SK-N-SH (cell line): ENCODE data around the gene SSTR3. TPM values are rescaled to one million over a fixed set of nuclear protein-coding genes. Genes with fewer than 3 reads are reported as not detected.

ENCODE experiments used
- CTCF ChIA-PET: fragments of 300-600, 350-600 bp; formaldehyde crosslinking; extraction: SDS; loops from one replicate; lab custom pipeline; 2021; lab: Yijun Ruan, JAX
- POLR2A ChIA-PET: fragments of 350-600 bp; sonication (Branson Sonifier 250); formaldehyde crosslinking; extraction: SDS; loops from one replicate; lab custom pipeline; 2020; ENCODE audit warnings: antibody characterized with exemption, inconsistent platforms; lab: Yijun Ruan, JAX
- DNase-seq: peaks from one replicate; pipeline ENCODE4 v3.0.0; 2012
- H2AFZ ChIP-seq: fragments of 200-600 bp; sonication (generic); 2 replicates; pipeline ENCODE4 v1.8.1; 2016; ENCODE audit warnings: antibody characterized with exemption, mild to moderate bottlenecking, low read depth
- H3F3A ChIP-seq: fragments of 200-600 bp; sonication (generic); replicated peaks from 2 replicates; pipeline ENCODE3; 2016; ENCODE audit warnings: antibody characterized with exemption, mild to moderate bottlenecking; ENCODE audit not compliant: insufficient read depth
- H3K27ac ChIP-seq, 2 experiments: fragments of 200-500 bp in 1 of 2; fragments of 200-600 bp in 1 of 2; sonication (Bioruptor generic) in 1 of 2; sonication (generic), shearing (Covaris generic) in 1 of 2; 2 replicates each; pipeline versions ENCODE4 v1.5.1 to v1.6.1; 2014 to 2016; ENCODE audit warnings: low read depth in 2 of 2, inconsistent platforms in 1 of 2, low read length in 1 of 2, mild to moderate bottlenecking in 1 of 2, mixed read lengths in 1 of 2
- H3K27me3 ChIP-seq: fragments of 200-600 bp; sonication (generic), shearing (Covaris generic); 2 replicates; pipeline ENCODE4 v1.6.1; 2016; ENCODE audit warnings: mixed run types; ENCODE audit not compliant: insufficient read depth
- H3K36me3 ChIP-seq, 2 experiments: fragments of 200-500 bp in 1 of 2; fragments of 200-600 bp in 1 of 2; sonication (Bioruptor generic) in 1 of 2; sonication (generic) in 1 of 2; replicated peaks in 1 of 2; 2 replicates each; pipeline versions ENCODE3 to v1.5.1; 2014 to 2016; ENCODE audit warnings: low read length in 1 of 2, mild to moderate bottlenecking in 1 of 2; ENCODE audit not compliant: insufficient read depth in 2 of 2, control insufficient read depth in 1 of 2
- H3K4me1 ChIP-seq, 2 experiments: fragments of 200-500 bp in 1 of 2; fragments of 200-600 bp in 1 of 2; sonication (Bioruptor generic) in 1 of 2; sonication (generic), shearing (Covaris generic) in 1 of 2; 2 replicates each; pipeline versions ENCODE4 v1.5.1 to v1.6.1; 2014 to 2016; ENCODE audit warnings: low read depth in 1 of 2, low read length in 1 of 2, mixed run types in 1 of 2; ENCODE audit not compliant: insufficient read depth in 2 of 2, control insufficient read depth in 1 of 2
- H3K4me2 ChIP-seq: fragments of 200-600 bp; sonication (generic), shearing (Covaris generic); 2 replicates; pipeline ENCODE4 v1.6.1; 2017; ENCODE audit warnings: mixed run types
- H3K4me3 ChIP-seq, 2 experiments: fragments of 200-500 bp in 1 of 2; fragments of 200-600 bp in 1 of 2; sonication (Bioruptor generic) in 1 of 2; sonication (generic), shearing (Covaris generic) in 1 of 2; 2 replicates each; pipeline versions ENCODE4 v1.5.1 to v1.8.1; 2014 to 2016; ENCODE audit warnings: low read depth in 2 of 2, inconsistent platforms in 1 of 2, low read length in 1 of 2, mild to moderate bottlenecking in 1 of 2, mixed read lengths in 1 of 2, moderate library complexity in 1 of 2
- H3K79me2 ChIP-seq: fragments of 200-600 bp; sonication (generic); 2 replicates; pipeline ENCODE4 v1.8.1; 2017; ENCODE audit warnings: mild to moderate bottlenecking; ENCODE audit not compliant: insufficient read depth
- H3K9ac ChIP-seq: fragments of 200-600 bp; sonication (generic); 2 replicates; pipeline ENCODE4 v1.6.1; 2017; ENCODE audit warnings: mixed run types
- H3K9me2 ChIP-seq: fragments of 200-600 bp; sonication (generic); 2 replicates; pipeline ENCODE4 v1.6.1; 2017; ENCODE audit warnings: mixed run types
- H3K9me3 ChIP-seq: fragments of 200-600 bp; sonication (generic); 2 replicates; pipeline ENCODE4 v1.6.1; 2017; ENCODE audit warnings: mixed run types, mild to moderate bottlenecking, moderate library complexity
- H4K20me1 ChIP-seq: fragments of 200-600 bp; sonication (generic); 2 replicates; pipeline ENCODE4 v1.6.1; 2017; ENCODE audit warnings: mild to moderate bottlenecking, mixed run types; ENCODE audit not compliant: insufficient read depth
- CTCF ChIP-seq: fragments of 200-600 bp; sonication (generic); IDR thresholded peaks from 2 replicates; pipeline ENCODE4 v1.6.1; 2017; ENCODE audit warnings: antibody characterized with exemption, mild to moderate bottlenecking, moderate library complexity
- FOSL2 ChIP-seq: IDR thresholded peaks from 2 replicates; pipeline ENCODE4 v1.4.0; 2012; ENCODE audit warnings: low read depth, mild to moderate bottlenecking, moderate library complexity, borderline replicate concordance
- FOXM1 ChIP-seq: IDR thresholded peaks from 2 replicates; pipeline ENCODE4 v1.4.0; 2012; ENCODE audit warnings: low read depth, mild to moderate bottlenecking
- RAD21 ChIP-seq: IDR thresholded peaks from 2 replicates; pipeline ENCODE4 v1.6.1; 2012; ENCODE audit warnings: mild to moderate bottlenecking, low read length
- RCOR1 ChIP-seq: fragments of 150-350 bp; IDR thresholded peaks from 2 replicates; pipeline ENCODE4 v1.6.1; 2017; ENCODE audit warnings: antibody characterized with exemption, low read length
- SIN3A ChIP-seq: IDR thresholded peaks from 2 replicates; pipeline ENCODE4 v1.6.1; 2012; ENCODE audit warnings: low read depth, mild to moderate bottlenecking, low read length, moderate library complexity, borderline replicate concordance
- SMC3 ChIP-seq: IDR thresholded peaks from 2 replicates; pipeline ENCODE4 v1.6.1; 2012; ENCODE audit warnings: low read depth, low read length, improper control_type of control experiment
- TCF12 ChIP-seq: IDR thresholded peaks from 2 replicates; pipeline ENCODE4 v1.4.0; 2012
- whole genome bisulfite sequencing: methylation state at CpG from one replicate; pipeline ENCODE4 v1.1.6; 2017; ENCODE audit warnings: low lambda C conversion rate; 5-methylcytosine and 5-hydroxymethylcytosine counted together
- polyA plus RNA-seq, 3 experiments: library from polyadenylated mRNA; depleted of rRNA; stranded (reverse); fragments of >200 nt; gene quantifications; 2 replicates each; pipeline ENCODE4 v1.2.3, GENCODE V29; 2012
- TF ChIP-seq, protein P1 (sequence below): fragments of 150-350 bp; IDR thresholded peaks from 2 replicates; pipeline ENCODE4 v1.6.1; 2017; ENCODE audit warnings: antibody characterized with exemption, low read length, low read depth, borderline replicate concordance

The SSTR3 gene
- 0.02 TPM in 1 of 2 replicates, not detected in the other for polyA plus RNA-seq (2012; rRNA removed)
- polyA plus RNA-seq (2012; cell fraction: cytosol; rRNA removed): 0.03 TPM in 2 replicates
- polyA plus RNA-seq (2012; cell fraction: nucleus; rRNA removed): 0.01 and 0.04 TPM in 2 replicates

- Histone ChIP-seq H3K9me2 (no peaks in the 10 kb centered on the region), H3K27ac (no peak within 1 kb of the TSS), H4K20me1 (no peaks in the 10 kb centered on the region), H3F3A (no peaks in the 10 kb centered on the region), H3K4me1 (peaks cover 0 to 10% of the 10 kb centered on the region in 2 experiments; a peak in 1 of 4 replicates), H3K4me3 (no peak within 1 kb of the TSS), H2AFZ (no peak within 1 kb of the TSS), H3K27me3 (no peaks in the 10 kb centered on the region; the same call in 1 of the 2 replicates), H3K9me3 (no peaks in the 10 kb centered on the region), H3K79me2 (no peaks in the 10 kb centered on the region), H3K36me3 (no peaks in the 10 kb centered on the region), H3K9ac (no peak within 1 kb of the TSS), H3K4me2 (no peak within 1 kb of the TSS)
- TF ChIP-seq RCOR1 (no peak), TCF12 (no peak), FOXM1 (no peak)
- TF ChIP-seq, protein P1, sequence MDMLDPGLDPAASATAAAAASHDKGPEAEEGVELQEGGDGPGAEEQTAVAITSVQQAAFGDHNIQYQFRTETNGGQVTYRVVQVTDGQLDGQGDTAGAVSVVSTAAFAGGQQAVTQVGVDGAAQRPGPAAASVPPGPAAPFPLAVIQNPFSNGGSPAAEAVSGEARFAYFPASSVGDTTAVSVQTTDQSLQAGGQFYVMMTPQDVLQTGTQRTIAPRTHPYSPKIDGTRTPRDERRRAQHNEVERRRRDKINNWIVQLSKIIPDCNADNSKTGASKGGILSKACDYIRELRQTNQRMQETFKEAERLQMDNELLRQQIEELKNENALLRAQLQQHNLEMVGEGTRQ: no peak
- WGBS: 31% methylated on average over 18 of the region's 23 CpGs
- POLR2A ChIA-PET: no interaction called here
- CTCF ChIA-PET: interaction anchor here (1.0 to 4.3 kb wide), 4 partner anchors 13 to 130 kb away, joined by 3 to 26 read pairs (median 6); no protein-coding TSS in a partner anchor
- DNase-seq: peak; percentile 84
These were observed at the start of gene SSTR3 for GRCh38 chr22:37212174-37212906. Gene SSTR3 (minus strand): TSS chr22:37212477. CDS start chr22:37207803, 4,674 bp downstream.

DNA sequence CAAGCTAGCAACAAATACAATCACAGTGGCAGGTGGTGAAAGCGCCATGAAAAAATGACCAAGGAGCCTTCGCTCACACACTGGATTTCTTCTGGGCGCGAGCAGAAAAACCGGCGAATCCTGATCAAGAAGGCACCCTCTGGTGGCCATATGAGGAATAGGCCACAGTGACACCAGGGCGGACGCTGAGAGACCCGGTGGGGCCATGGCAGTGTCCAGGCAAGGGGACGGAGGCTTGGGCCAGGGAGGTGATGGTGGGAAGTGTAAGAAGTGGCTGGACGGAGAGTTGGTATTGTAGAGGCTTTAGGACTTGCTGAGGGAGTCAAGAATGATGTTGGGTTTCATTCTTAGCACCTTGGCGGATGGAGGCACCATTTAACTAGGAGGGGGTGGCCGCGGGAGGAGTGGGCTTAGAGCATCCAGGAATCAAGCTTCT, 48.6 kb upstream of the SSTR3 start:
- Histone ChIP-seq H3F3A (no peaks in the 10 kb centered on the region), H3K4me1 (peaks cover 2 to 3% of the 10 kb centered on the region in 2 experiments; a peak in 1 of 4 replicates), H3K36me3 (no peaks in the 10 kb centered on the region), H2AFZ (0 out of 2 replicates have a peak overlapping the region, but pooled peaks have one; percentile 5), H4K20me1 (no peaks in the 10 kb centered on the region), H3K27me3 (no peaks in the 10 kb centered on the region), H3K9me3 (no peaks in the 10 kb centered on the region), H3K27ac (no peak overlapping the region), H3K79me2 (no peaks in the 10 kb centered on the region), H3K4me2 (no peak overlapping the region), H3K4me3 (peak overlapping the region in 1 of 2 experiments; percentile 16; a peak in 2 of 4 replicates), H3K9me2 (no peaks in the 10 kb centered on the region), H3K9ac (no peak overlapping the region)
- POLR2A ChIA-PET: no interaction called here
- 26% methylated on average over 14 of the region's 14 CpGs for WGBS
- CTCF ChIA-PET: interaction anchor here (0.6 to 4.8 kb wide), 45 partner anchors 8 to 713 kb away, joined by 3 to 124 read pairs (median 4); partner anchors contain the start of genes CYTH4 and RAC2
- TF ChIP-seq SMC3 (peak; percentile 68), SIN3A (no peak), FOSL2 (no peak), RAD21 (peak; percentile 68), CTCF (peak; percentile 91)
- peak; percentile 84 for DNase-seq
